ENCODE measurements around the gene MPO.

MPO gene, protein sequence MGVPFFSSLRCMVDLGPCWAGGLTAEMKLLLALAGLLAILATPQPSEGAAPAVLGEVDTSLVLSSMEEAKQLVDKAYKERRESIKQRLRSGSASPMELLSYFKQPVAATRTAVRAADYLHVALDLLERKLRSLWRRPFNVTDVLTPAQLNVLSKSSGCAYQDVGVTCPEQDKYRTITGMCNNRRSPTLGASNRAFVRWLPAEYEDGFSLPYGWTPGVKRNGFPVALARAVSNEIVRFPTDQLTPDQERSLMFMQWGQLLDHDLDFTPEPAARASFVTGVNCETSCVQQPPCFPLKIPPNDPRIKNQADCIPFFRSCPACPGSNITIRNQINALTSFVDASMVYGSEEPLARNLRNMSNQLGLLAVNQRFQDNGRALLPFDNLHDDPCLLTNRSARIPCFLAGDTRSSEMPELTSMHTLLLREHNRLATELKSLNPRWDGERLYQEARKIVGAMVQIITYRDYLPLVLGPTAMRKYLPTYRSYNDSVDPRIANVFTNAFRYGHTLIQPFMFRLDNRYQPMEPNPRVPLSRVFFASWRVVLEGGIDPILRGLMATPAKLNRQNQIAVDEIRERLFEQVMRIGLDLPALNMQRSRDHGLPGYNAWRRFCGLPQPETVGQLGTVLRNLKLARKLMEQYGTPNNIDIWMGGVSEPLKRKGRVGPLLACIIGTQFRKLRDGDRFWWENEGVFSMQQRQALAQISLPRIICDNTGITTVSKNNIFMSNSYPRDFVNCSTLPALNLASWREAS

DNA sequence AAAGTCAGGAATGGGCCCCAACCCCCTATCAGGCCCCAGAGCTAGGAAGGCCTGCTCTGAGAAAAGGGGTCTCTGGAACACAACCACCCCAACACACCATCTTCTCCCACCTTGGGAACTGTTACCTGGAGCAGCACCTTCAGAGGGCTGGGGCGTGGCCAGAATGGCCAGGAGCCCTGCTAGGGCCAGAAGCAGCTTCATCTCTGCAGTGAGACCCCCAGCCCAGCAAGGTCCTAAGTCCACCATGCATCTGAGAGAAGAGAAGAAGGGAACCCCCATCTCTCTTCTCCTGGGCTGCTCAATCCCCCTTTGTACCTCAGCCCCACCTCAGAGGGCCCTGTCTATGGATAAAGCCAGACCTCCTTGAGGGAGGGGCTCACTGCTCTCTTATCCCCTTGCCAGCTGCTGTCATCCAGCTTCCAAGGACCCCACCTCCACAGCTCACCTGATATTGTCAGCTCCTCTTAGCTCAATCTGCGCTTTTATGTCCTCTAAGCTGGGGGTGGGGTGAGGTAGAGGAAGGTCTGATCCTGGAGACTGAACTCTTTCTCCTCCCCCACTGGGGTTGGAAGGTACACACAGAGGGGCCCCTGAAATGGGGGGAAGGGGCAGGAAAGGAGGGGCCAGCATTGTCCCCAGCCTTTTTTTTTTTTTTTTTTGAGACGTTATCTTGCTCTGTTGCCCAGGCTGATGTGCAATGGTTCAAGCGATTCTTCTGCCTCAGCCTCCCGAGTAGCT is at the start of gene MPO:
MPO (minus strand) TSS at position 456 of the 738 bp plus-strand sequence; CDS start at position 279, 177 bp downstream.
- DNase-seq: no peak

DNA sequence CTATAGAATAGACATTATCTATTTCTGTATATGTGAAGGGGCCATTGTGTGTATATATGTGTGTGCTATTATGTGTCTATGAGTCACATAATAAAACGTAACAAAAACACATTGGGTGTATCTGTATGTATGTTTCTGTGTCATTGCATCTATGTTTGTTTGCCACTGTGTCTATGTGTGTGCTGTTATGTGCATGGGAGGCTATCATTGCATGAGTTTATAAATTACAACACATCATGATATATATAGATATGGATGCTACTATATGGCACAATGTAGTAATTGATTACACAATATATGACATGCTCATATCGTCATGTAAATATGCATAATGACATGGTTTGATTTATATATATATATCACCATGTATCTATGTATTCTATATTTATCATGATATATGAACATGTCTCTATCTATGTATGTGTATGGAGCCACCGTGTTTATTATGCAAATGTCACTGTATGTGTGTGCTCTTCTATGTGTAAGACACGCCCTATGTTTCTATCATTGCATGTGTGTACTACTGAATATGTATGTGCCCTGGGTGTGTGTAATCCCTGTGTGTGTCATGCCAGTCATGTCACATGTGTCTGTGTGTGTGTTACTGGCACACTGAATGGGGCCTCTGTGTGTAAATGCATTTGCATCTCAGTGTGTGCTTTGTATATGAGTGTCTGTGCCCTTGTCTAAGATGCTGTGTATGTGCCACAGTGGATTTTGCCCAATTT is 49.2 kb upstream of the MPO start:
- no peak for DNase-seq

DNA sequence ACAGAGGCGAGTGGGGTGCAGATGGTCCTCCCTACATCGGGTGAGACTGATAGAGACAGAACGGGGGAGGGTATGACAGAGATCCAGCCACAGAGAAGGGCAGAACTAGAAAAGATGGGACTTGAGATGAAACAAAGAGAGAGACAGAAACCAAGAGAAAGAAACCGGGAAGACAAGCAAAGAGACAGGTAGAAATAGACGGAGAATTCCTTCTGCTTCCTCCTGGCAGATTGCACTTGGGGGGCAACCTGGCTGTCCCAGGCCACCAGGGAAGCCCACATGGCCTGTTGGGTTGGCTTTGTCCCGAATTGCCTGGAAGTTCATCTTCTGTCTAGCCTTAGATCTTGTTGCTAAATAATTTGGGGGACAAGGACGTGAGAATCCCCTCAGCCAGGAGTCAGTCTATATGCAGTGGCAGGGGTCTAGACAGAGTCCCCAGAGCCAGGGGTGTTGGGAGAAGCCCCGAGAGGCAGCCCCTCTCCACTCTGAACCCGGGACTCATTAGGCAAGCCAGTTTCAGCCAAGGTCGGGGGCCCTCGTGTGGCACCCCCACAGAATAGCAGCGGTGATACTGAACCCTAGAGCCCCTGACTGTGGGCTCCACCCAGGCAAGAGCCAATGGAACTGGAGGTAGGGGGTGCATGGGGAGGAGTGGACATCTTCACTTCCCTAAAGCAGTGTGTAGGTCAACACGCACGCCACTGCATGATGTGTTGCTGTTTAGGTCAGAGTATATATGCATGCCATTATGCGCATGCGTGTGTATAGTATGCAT is 48.5 kb upstream of the MPO start:
- DNase-seq: no peak

DNA sequence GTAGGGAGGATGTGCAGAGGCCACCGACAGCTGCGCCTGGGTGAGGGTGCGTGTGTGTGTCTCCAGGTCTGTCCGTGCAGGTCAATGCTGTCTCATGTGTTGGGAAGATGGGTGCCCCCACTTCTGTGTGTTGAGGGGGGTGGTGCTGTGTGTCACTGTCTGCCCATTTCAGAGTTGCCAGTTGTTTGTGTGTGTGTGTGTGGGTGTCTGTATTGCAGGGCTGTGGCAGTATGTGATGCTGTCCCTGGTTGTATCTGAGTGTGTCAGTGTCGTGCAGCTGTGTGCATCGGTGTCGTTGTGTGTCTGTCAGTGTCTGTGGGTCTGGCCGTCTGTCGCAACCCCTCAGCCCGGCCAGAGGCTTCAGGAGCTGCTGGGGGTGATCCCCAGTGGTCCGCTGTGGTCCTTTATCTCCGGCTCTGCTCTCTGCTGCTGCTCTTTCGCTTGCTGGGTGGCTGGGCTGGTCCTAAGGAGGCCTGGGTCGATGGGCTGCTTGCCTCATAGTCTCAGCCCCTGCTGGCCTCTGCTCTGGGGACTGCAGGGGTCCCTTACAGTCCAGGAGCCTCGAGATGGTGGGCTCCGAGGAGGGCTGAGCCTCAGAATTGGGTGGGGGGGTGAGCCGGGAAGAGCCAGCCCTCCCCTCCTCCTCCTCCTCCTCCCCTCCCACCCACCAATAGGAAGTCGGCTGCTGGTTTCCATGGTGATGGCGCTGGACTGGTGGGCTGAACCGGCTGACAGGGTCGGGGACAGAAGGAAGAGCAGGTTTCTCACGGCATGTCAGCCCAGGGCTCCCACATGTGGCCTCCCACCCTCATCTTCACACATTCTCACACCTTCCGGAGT is 47.7 kb upstream of the MPO start, which contains the start of gene TSPOAP1:
TSPOAP1 (minus strand) TSS at position 601 of the 840 bp plus-strand sequence. CDS start 875 bp downstream, outside the sequence.
- no peak for DNase-seq

DNA sequence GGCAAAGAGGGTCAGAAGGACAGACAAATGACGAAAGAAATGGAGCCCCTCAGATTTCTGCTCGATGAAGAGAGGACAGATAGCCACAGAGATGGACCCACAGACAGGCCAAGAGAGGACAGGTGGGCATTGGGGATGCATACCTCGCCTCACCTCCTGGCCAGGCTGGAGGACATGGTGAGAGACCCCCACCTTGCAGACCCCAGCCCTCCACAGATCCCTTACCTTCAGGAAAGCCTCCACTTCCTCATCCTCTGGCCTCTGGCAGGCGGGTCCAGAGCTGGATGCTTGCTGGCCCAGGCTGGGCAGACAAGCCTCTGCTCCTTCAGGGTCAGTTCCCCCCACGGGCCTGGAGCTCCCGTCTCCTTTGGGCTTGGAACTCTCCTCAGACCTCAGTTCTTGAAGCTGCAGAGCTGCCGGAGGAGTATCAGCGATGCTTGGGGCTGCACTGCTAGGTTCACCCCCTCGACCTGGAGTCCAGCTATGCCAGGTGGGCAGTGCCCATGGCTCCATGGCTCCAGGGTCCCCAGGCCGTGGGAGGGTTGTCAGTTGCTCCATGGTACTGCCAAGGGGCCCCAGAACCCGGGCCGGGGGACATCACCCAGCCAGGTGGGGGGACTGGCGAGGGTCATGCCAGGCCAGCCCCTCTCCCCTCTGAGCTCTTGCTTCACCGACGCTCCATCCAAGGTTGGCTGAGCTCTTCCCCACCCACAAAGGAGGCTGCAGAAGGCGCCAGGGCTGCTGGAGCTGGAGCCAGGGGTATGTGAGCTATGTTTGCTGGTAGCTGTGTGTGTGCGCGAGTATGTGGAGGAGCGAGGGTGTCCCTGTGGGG is 46.8 kb upstream of the MPO start:
- no peak for DNase-seq

DNA sequence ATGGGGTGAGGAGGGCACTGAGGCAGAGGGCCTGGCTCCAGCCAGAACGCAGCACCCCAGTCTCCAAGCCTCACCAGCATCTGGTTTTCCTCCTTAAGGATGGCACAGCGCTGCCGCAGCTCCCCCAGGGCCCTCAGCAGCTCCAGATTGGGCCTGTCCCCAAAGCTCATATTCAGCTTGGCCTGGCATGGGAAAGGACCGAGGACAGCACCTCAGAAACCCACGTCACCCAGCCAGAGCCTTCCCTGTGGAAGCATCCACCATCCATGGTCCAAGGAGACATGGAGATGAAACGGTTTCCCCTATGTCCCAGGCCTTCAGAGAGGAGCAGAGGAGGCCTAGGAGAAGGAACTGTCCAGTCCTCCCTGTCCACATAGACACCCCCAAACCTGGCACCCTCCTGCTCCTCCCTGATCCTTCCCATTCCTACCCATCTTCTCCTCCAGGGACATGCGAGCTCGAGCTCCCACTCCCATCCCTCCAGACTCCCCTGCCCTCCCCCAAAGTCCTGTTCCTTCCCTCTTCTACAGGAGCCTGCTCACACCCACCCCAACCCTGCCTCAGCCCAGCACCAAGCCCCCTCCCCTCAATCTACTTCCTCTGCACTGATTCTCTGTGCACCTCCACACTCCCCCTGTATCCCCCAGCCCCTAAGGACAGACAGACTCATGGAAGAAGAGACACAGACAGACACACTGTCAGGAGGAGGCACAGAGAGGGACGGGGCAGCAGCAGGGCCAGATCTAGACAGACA is 46.1 kb upstream of the MPO start:
- no peak for DNase-seq

DNA sequence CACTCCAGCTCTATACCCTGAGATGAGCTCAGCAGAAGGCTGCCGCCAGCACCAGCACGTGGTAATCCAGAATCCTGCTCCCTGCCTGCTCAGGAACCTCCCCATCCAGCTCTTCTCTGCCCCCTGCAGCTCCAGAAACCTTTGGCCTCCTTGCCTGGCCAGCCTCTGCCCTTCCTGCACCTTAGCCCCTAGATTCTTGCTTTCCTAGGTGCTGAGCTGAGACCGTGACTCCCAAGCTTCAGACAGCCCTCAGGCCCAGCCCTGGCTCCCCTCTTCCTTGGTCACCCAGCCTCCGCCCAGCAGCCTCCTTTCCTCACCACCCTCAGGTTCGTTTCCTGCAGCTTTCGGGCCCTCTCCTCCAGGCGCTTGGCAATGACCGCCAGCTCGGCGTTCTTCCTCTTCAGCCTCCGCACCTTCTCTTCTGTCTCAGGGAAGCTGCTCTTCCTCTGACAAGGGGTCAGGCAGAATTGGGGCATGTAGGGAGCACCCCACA is 45.3 kb upstream of the MPO start:
- no peak for DNase-seq

DNA sequence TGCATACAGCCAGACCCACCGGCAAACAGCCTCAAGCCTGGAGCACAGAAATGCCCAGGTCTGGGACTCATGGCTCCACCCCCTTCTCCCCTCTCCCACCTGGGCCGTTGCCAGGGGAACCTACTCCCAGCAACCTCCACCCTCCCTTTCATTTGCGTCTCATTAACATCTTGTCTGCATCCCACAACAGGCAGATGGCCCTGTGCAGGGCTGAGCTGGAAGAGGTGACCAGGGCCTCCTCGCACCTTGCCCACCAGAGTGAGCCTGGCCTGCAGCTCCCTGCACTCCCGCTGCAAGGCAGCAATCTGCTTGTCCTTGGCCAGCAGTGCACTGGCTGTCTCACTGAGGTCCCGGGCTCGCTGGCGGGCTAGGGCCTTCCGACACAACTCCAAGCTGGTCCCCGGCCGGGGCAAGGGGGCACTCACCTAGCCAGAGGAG is 44.6 kb upstream of the MPO start:
- no peak for DNase-seq

DNA sequence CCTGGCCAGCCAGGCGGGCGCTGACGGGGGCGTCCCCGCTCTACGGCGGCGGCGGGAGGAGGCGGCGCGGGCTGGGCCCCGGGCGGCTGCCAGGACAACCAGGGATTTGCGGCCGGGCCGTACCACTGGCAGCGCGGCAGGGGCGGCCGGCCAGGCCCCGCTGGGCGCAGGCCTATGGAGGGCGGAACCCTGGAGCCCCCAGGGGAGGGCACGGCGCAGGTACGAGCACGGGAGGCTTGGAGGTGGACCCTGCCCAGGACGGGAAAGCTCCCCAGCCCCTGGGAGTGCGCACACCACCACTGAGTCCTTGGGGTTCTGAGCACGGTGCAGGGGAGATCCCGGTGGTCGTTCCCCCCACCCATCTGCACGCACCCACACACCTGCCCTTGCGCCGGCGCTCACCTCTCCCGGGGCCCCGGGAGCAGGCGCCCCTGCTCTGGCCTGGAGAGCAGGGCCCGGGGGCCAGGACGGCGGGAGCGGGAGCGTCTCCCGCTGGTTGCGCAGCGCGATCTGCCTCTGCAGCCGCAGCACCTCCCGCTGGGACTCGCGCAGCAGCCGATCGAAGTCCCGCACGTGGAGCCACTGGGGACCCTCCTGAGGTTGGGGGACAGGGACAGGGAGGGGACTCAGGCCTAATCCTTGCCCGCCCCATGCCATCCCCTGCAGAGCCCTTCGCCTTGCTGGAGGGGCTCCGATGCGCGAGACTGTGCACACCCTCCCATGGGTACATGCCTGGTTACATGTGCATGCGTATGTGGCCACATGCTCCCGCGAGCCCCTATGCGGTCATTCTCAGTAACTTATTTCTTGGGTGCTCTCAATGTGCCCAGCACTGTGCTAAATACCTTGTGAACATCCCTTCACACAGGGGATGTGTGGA is 43.9 kb upstream of the MPO start:
- DNase-seq: peak; percentile 61

DNA sequence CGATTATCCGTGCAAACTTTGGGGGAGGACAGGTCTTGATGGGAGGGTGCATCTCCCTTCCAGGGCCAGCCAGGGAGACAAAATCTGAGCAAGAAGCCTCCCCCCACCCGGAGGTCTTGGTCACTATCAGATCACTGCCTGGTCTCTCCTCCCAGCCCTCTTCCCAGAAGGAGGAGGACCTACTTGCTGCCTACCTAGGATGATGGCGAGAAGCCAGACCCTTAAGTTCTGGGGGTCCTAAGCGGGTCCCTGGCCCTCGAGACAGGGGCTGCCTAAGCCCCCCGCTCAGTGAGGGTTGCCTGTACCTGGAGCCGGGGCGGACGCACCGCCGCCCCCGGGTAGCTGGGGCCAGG is 43.3 kb upstream of the MPO start:
- DNase-seq: no peak

DNA sequence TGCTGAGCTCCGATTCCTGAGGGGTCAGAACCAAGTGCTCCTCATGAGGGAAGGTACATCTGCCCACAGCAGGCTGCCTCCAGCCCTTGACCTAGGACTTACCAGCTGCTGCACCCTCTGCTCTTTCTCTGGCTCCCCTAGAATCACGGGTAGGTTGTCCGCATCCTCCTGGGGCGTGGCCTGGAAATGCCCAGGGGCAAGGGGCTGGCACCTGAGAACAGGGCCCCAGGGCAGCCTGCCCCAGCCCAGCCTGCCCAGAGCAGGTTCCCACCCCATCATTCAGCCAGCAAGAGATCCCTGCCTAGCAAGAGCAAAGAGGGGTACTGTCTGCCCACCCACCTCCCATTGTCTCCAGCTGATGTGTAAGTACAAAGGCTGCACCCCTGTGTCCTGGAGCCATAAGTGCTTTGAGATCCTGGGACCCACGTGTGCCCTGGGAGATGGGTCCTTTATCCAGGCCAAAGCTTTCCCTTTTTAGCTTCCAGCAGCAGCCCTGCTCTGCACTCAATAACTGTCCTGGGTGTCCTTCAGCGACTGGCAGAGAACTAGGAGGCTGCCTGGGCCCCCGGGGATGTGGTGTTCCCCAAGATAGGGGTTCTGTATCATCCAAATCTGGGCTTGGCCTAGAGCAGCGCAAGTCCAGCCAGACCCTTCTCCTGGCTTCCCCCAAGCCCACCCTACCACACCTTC is 42.8 kb upstream of the MPO start:
- no peak for DNase-seq

DNA sequence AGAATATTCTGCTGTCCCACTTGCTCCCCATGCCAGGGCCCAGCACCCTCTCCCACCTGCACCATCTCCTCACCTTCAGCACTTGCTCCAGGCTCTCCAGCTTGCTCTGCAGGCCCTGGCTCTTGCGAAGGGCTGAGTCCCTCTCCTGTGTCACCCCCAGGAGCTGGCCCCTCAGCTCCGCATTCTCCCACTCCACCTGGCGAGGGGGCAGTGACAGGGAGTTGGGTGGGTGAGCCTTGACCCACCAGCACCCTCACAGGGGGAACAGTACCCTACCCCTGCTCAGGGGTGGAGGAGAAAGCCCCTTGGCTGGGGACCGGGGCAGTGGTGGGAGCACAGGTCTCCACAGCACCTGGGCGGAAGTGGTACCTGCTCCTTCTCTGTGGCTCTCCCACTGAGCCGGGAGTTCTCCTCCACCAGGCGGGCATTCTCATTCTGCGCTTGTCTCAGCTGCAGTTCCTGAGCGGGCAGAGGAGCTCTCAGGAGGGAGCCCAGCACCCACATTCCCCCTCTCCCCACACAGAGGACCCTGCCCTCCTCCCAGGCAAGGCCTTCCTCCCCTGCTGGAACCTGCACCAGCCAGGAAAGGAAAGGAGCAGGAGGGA is 41.9 kb upstream of the MPO start:
- peak; percentile 18 for DNase-seq

DNA sequence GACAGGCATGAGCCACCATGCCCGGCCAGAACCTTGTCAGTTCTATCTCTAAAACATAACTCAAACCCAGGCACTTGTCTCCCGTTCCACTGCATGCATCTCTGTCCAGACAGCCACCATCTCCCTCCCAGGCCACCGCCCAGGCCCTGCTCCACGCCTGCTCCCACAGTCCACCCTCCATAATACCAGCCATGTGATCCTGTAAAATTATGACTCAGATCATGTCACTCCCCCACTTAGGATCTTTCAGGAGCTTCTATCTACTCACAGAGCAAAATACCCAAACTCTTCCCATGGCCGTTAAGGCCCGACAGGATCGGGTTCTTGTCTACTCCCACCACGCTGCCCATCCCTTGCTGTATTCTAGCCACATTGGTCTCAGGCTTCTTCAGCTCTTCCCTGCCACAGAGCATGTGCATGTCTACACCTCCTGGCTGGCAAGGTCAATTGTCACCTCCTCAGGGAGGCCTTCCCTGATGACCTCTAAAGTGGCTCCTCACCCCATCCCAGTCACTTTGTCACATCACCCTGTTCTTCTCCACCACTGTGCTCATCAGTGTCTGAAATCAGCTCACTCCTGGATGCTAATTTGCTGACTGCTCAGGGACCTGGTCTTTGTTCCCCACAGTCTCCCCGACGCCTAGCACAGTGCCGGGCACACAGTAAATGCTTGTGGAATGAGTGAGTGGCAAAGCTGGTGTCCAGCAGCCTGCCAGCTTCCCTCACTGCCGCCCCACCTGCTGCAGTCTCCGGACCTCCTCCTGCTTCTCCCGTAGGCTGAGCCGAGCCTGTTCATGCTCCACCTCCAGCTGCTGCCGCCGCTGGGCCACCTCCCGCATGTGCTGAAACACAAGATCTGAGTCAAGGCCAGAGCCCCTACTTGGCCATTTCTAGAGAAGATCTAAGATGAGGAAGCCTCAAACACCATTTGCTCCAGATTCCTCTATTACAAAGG is 41.1 kb upstream of the MPO start:
- peak; percentile 15 for DNase-seq

DNA sequence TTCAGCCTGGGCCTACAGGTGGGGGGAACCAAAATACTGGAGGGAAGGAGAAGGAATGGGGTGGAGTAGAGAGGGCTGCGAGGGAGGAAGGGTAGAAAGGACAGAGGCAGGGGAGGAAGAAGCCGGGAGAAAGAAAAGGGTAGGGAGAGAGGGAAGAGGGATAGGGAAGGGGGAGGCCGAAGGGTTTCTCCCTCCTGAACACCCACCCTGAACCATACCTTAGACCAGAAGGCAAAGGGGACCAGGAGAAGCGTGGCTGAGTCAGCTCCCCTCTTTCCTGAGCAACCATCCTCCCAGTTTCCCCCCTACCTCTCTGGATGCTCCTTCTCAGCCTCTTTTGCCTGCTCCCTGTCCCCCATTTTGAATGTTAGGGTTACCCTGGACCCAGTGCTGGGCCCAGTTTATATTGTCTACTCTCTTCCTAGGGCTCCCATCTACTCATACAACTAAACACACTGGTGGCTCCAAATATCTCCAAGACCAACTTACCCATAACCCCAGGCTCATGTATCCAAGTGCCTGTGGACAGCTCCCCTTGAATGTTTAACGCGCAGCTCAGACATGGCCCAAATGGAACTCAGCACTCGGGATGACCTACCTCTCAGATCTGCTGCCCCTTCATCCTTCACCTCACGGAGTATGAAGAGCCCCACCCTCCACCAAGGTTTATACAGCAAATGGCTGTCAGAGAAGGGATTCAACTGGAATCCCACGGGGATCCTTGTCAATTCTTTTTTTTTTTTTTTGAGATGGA is 40.0 kb upstream of the MPO start:
- DNase-seq: no peak

DNA sequence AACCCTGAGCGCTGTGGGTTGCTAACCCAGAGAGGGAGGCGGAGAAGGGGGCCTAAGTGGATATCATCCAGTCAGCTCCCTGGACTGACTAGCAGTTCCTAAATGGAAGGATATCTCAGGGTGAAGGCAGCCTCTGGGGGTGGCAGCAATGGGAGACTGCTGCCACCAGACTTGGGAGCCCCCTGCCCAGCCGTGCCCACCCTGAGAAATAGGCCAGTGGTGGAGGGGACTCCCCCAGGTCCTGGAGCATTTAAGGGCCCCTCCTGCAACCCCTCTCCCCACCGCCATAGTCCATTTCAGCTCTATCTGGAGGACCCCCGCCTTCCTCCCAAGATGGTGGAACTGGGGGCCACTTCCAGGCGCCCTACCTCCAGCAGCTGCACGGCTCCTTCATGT is 39.4 kb upstream of the MPO start:
- peak; percentile 6 for DNase-seq
